ENCODE measurements around the gene LTC4S.
"Not testable (repeated sequence)": the region's sequence is repeated elsewhere in the genome, so short reads cannot be mapped to it uniquely, and the experiment has no call there.

Gene LTC4S

GRCh38 chr5:179793468-179794139, at the start of gene LTC4S:
TSS of gene LTC4S (plus strand) at chr5:179793986. CDS start at chr5:179794081, 95 bp downstream.
- no peak for DNase-seq

DNA sequence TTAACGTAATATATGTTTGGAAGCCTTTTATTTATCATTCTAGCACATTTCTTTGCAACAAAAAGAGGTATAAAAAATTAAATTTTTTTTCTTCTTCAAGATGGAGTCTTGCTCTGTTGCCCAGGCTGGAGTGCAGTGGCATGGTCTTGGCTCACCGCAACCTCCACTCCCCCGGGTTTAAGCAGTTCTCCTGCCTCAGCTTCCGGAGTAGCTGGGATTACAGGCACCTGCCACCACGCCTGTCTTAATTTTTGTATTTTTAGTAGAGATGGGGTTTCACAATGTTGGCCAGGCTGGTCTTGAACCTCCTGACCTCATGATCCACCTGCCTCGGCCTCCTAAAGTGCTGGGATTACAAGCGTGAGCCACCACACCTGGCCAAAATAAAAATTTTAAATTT, 49.7 kb upstream of the LTC4S start:
- not testable (repeated sequence) for DNase-seq

DNA sequence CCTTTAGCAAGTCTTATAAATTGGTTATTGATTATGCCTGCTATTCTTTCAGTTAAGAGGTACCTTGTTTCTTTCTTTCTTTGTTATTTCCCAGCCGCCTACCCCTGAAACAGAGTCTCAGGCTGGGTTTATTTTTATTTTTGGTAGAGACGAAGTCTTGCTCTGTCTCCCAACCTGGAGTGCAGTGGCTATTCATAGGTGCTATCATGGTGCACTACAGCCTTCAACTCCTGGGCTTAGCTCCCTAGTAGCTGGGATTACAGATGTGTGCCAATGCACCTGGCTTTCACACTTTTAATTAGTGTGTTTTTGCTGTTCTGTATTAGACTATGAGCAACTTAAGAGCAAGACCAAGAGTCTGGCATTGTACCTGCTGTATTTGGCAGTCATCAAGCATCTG, 46.9 kb upstream of the LTC4S start:
- no peak for DNase-seq

- no peak for DNase-seq
Observed at GRCh38 chr5:179747811-179748210, 46.0 kb upstream of the LTC4S start.

- no peak for DNase-seq
Observed at GRCh38 chr5:179749857-179750508, 43.8 kb upstream of the LTC4S start.

GRCh38 chr5:179753971-179754370, 39.8 kb upstream of the LTC4S start:
- no peak for DNase-seq

- DNase-seq: no peak
Observed at GRCh38 chr5:179755022-179755421, 38.8 kb upstream of the LTC4S start.

- DNase-seq: no peak
Observed at GRCh38 chr5:179758955-179759354, 34.8 kb upstream of the LTC4S start.

GRCh38 chr5:179759581-179760551, 33.9 kb upstream of the LTC4S start:
- peak; percentile 21 for DNase-seq

DNA sequence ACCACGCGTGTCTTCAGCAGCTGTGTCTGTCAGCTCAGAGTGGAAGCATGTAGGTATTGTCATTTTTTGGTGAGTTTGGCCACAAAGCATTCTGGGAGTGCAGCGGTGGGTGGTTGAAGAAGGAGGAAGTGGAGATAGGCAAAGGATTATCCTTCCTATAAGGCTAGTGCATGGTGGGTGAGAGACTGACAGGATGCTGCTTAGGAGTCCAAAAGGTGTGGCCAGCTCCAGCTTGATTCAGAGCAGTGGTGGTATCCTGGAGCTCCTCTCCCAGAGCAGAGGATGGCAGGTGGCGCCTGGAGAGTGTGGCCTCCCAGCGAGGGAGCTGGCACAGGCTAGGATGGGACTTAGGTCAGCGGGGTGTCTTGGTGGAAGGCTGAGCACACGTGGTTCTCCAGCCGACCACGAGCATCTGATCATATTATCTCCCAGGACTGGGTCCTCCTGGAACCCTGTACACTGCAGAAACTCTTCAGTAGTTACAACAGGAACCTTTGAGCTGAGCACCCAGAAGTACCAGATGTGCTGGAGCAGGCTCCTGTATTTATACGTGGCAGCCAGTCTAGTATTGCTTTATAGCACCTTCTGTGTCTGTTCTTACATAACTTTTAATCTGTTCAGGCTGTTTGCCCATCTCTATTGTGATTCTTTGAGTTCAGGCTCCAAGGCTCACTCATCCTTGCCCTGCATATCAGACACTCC, 31.6 kb upstream of the LTC4S start:
- no peak for DNase-seq

DNA sequence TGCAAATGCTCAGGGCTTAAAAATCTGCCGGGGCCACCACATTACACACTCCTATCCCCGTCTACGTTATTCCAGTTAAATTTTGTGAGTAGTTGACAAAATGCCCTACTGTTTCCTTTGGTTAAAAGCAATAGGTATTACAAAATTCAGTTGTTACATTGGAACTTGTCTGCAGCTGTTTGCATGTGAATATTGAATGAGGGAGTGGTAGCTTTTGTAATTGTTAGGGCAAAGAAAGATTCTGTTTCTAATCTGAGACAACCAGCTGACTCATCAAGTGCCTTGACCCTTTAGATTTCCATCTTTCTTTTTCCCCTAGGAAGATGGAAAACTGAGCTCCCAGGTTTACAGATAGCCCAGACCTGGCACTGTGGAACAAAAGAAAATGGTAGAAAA, 31.0 kb upstream of the LTC4S start:
- DNase-seq: no peak

DNA sequence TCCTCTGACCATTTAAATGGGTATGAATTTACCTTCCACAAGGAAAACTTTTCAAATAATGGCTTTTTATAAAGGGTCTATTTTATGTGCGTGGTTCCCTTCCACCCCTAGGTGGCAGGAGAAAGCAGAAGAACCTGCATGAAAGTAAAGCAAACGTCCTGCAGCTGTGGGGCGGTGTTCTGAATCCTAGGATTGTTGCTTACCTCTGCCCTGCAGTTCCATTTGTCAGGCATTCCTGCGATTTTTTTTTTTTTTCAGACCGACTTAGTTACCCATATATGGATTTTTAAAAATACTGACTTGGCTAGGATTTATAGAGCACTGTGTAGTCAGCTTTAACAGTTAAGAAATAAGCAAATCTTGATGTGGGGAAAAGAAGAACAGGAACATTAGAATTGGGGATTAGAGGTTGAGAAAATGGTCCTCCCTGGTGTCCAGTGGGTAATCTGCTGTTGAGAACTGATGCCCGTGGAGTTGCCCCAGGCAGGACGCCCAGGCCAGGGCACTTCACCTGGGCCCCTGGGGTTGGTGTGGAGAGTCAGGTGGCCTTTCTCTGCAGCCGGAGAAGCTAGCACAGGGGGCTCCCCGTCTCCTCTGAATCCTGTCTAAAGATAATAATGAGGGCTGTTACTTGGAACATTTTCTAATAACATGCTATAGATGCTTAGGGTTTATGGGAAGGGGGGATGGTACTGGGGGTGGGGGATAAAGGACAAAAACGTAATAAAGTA, 30.4 kb upstream of the LTC4S start:
- DNase-seq: peak; percentile 21

- DNase-seq: no peak
Observed at GRCh38 chr5:179764056-179764455, 29.7 kb upstream of the LTC4S start.

DNA sequence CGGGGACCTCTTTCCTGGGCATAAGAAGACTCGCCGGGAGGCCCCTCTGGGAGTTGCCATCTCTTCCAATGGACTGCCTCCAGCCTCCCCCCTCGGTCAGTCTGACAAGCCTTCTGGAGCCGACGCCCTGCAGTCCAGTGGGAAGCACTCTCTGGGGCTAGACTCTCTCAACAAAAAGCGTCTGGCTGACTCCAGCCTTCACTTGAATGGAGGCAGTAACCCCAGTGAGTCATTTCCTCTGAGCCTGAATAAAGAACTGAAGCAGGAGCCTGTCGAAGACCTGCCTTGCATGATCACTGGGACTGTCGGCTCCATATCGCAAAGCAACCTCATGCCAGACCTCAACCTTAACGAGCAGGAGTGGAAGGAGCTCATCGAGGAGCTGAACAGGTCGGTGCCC, 28.4 kb upstream of the LTC4S start:
- no peak for DNase-seq

DNA sequence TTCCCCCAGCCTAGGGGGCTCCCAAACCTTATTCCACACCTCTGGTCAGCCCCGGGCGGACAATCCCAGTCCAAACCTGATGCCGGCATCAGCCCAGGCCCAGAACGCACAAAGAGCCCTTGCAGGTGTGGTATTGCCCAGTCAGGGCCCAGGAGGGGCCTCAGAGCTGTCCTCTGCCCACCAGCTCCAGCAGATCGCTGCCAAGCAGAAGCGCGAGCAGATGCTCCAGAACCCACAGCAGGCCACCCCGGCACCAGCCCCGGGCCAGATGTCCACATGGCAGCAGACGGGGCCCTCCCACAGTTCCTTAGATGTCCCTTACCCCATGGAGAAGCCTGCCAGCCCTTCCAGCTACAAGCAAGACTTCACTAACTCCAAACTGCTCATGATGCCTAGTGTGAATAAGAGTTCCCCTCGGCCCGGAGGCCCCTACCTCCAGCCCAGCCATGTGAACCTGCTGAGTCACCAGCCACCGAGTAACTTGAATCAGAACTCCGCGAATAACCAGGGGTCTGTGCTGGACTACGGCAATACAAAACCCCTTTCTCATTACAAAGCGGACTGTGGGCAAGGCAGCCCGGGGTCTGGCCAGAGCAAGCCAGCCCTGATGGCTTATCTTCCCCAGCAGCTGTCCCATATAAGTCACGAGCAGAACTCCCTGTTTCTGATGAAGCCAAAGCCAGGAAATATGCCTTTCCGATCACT, 27.6 kb upstream of the LTC4S start:
- no peak for DNase-seq

DNA sequence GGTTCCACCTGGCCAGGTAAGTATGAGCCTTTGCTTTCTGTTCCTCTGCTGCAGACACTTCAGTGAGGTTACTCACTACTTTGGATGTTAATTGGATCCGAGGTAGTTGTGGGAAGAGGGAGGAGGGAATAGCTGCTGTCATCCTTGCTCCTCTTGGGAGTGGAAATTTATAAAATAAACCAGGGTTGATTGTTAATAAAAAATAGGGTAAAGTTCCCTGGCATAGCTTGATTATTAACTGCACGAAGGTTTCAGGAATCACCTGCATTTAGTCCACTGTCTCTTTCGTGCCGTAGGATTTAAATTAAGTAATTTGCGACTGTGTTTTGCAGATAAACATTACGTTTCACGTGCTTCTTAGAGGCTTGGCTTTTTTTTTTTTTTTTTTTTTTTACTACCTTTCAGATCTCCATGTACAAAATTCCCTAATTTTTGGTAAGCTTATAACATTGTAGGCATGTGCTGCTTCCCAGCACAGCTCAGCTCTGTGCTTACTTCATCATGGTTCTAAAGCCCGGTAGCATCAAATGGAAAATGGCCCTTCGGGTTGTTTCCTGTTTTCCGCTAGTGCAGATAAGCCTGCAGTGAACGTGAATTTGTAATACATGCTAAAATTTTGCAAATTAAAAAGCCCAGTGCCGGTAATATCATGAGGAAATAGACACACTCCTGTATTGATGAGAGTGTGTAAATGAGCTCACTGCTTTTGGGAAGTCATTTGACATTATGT, 26.9 kb upstream of the LTC4S start:
- DNase-seq: no peak

- DNase-seq: no peak
Observed at GRCh38 chr5:179767496-179768100, 26.2 kb upstream of the LTC4S start.

GRCh38 chr5:179768326-179769085, 25.3 kb upstream of the LTC4S start:
- no peak for DNase-seq

DNA sequence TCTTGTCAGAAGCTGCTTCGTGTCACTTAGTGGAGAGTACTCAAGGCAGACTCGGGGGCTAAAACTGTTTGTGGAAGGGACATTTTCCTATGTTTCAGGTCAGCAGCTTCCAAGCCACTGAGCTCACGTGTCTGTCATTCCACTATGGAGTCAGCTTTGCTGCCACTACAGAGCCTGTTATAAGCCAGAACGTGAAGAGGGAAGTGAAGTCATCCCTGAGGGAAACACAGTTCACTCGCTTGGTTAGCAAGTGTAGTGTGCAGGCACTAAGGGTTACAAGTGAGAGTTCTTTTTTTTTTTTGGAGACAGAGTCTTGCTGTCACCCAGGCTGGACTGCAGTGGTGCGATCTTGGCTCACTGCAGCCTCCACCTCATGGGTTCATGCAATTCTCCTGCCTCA, 24.5 kb upstream of the LTC4S start:
- no peak for DNase-seq

- no peak for DNase-seq
Observed at GRCh38 chr5:179769796-179770195, 24.0 kb upstream of the LTC4S start.

All from stimulated activated CD4-positive, alpha-beta T cell treated with anti-CD3 and anti-CD28 coated beads, Interleukin-12 subunit alpha, Interleukin-12 subunit beta, amount 100 ng/mL, for 4 hours (primary cell).